ENCODE results near the gene RBL2. TPM values are rescaled to one million over a fixed set of nuclear protein-coding genes. Genes with fewer than 3 reads are reported as not detected.

The RBL2 gene
- total RNA-seq, 1 experiment from 2014 or later: 38.4 TPM

- no peak for TF ChIP-seq JUN (CRISPR knock-in tag; IDR thresholded peaks at IDR 0.05)
- no peak for TF ChIP-seq ZBTB21 (CRISPR knock-in tag; IDR thresholded peaks at IDR 0.05; ENCODE audit: borderline replicate concordance)
- no peak for TF ChIP-seq FOXP4 (CRISPR knock-in tag; IDR thresholded peaks at IDR 0.05)
- TF ChIP-seq ZBTB43 (CRISPR knock-in tag; IDR thresholded peaks at IDR 0.05): no peak
- TF ChIP-seq AFF4 (CRISPR knock-in tag; IDR thresholded peaks at IDR 0.05; ENCODE audit: borderline replicate concordance): no peak
- no peak for TF ChIP-seq EMX1 (CRISPR knock-in tag; IDR thresholded peaks at IDR 0.05)
- TF ChIP-seq MYBL2 (CRISPR knock-in tag; IDR thresholded peaks at IDR 0.05): no peak
- TF ChIP-seq E2F5 (CRISPR knock-in tag; IDR thresholded peaks at IDR 0.05): no peak
- no peak for TF ChIP-seq TEAD1 (CRISPR knock-in tag; IDR thresholded peaks at IDR 0.05)
- no peak for TF ChIP-seq IRF1 (CRISPR knock-in tag; IDR thresholded peaks at IDR 0.05)
- TF ChIP-seq ESRRA (CRISPR knock-in tag; IDR thresholded peaks at IDR 0.05; ENCODE audit: borderline replicate concordance): no peak
- no peak for TF ChIP-seq E2F4 (CRISPR knock-in tag; IDR thresholded peaks at IDR 0.05; ENCODE audit: borderline replicate concordance, low read depth)
- TF ChIP-seq ETV6 (CRISPR knock-in tag; IDR thresholded peaks at IDR 0.05): no peak
- no peak for TF ChIP-seq MXD4 (CRISPR knock-in tag; IDR thresholded peaks at IDR 0.05; ENCODE audit: borderline replicate concordance)
- no peak for TF ChIP-seq FOXJ3 (CRISPR knock-in tag; IDR thresholded peaks at IDR 0.05; ENCODE audit: borderline replicate concordance)
- TF ChIP-seq ZNF263 (CRISPR knock-in tag; IDR thresholded peaks at IDR 0.05; ENCODE audit: low read depth): no peak
- TF ChIP-seq SOX15 (CRISPR knock-in tag; IDR thresholded peaks at IDR 0.05): no peak
- TF ChIP-seq ZNF121 (CRISPR knock-in tag; IDR thresholded peaks at IDR 0.05): no peak
- POLR2A ChIA-PET: no interaction called here
- Mint-ChIP-seq H3K27ac (no peak overlapping the region), H3K4me1 (peaks cover 23% of the 10 kb centered on the region), H3K9me3 (peaks cover 7% of the 10 kb centered on the region), H3K36me3 (no peaks in the 10 kb centered on the region), H3K27me3 (ENCODE audit: low read depth) (no peaks in the 10 kb centered on the region), H3K4me3 (no peak overlapping the region)
- CTCF ChIA-PET: no interaction called here
- DNase-seq (ENCODE audit: low spot score) (no peak), ATAC-seq (no peak)
These were observed 73.4 kb downstream of the RBL2 start for GRCh38 chr16:53507464-53508179.
